ENCODE results near the gene DNM3. TPM values are rescaled to one million over a fixed set of nuclear protein-coding genes. Genes with fewer than 3 reads are reported as not detected.

Gene DNM3
- total RNA-seq, 8 experiments from 2014 or later, result 6.1 to 29.1 (median 13.5) TPM

DNA sequence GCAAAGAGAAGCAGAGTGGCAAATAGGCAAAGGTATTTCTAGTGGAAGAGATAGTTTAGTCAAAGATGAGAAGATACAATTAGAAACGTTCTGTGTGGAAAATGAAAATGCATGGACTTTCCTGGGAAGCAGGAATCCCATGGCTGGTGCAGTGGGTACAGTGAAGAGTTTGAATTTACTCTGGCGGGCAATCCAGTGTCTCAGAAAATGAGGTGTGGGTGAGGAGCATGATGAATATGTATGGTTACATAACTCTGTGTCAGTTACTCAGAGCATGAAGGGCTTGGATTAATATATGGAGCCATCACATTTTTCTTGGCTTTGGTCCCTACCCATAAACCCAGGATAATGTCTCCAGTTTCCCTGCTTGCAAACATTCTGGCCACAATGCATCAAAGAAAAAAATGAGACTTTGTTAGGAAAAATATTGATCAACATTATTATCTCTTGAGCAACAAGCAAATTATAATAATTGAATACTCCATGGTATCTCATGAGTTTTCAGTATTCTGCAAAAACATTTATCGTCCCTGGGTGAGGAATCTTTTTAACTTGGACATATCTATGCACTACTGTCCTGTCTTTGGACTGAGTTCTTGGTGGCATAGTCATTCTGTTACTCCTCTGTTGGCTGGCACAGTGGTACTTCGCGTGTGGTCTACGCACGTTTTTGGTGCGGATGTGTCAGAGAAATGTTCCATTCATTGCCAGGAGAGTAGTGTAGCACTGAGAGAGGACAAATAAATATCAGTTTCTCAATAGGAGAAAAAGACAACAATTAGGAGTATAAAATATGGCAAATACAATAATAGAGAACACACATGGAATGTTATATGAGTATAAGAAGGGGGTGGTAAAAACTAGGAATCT is 405.5 kb downstream of the DNM3 start:
- no peaks in the 10 kb centered on the region for H3K4me1 ChIP-seq (replicated peaks in 1 of 2)
- no peak overlapping the region for H3K27ac ChIP-seq
- 65 to 100% (median 89%) methylated on average over 2 to 8 of the region's 8 CpGs for WGBS, 10 experiments
- no peak overlapping the region for H3K4me3 ChIP-seq
- ATAC-seq (replicated peaks in 6 of 8), result no peak
- in situ Hi-C loops (cut with MboI; ENCODE audit: low pct_unique_long_range_greater_than_20kb in 2 of 9, low sequenced_read_pairs in 9 of 9, unreplicated experiment in 9 of 9), result no loop called here

- Histone ChIP-seq H3K27ac (no peak overlapping the region), H3K4me1 (replicated peaks in 1 of 2) (no peaks in the 10 kb centered on the region), H3K4me3 (no peak overlapping the region)
- whole genome bisulfite sequencing, 10 experiments, result 20 to 100% (median 83%) methylated on average over 1 of the region's 1 CpG; no CpG with 5 or more reads in 1 of the 10 experiments
- in situ Hi-C loops (cut with MboI; ENCODE audit: low pct_unique_long_range_greater_than_20kb in 2 of 9, low sequenced_read_pairs in 9 of 9, unreplicated experiment in 9 of 9), result no loop called here
- no peak for ATAC-seq (replicated peaks in 6 of 8)
Measured at GRCh38 chr1:172251486-172251885, 410.2 kb downstream of the DNM3 start.

DNA sequence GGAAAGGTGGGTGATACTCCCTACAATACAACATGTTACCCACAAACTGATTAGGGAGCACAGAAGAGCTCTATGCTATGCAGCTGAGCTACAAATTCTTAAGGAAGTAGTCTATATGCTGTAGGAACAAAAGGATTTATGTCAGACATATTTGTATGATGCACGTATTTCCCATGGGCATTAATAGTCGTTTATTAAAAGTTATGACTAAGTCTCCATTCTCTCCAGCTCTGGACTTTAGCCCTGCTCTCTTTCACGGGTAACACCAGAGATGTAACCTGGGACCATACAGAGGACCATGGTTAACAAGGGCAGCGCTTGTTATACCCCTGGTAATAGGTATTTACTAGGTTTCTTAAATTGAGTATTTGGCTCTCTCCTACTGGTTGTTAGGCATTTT is 411.0 kb downstream of the DNM3 start:
- Histone ChIP-seq H3K27ac (no peak overlapping the region), H3K4me1 (replicated peaks in 1 of 2) (no peaks in the 10 kb centered on the region), H3K4me3 (no peak overlapping the region)
- in situ Hi-C loops (cut with MboI; ENCODE audit: low pct_unique_long_range_greater_than_20kb in 2 of 9, low sequenced_read_pairs in 9 of 9, unreplicated experiment in 9 of 9), result no loop called here
- ATAC-seq (replicated peaks in 6 of 8), result no peak
- WGBS, 10 experiments, result 50 to 100% (median 61%) methylated on average over 1 to 3 of the region's 4 CpGs; no CpG with 5 or more reads in 3 of the 10 experiments

- in situ Hi-C loops (cut with MboI; ENCODE audit: low pct_unique_long_range_greater_than_20kb in 2 of 9, low sequenced_read_pairs in 9 of 9, unreplicated experiment in 9 of 9), result no loop called here
Measured at GRCh38 chr1:172252958-172253357, 411.7 kb downstream of the DNM3 start.

GRCh38 chr1:172254521-172255222 is 413.4 kb downstream of the DNM3 start:
- Histone ChIP-seq H3K4me3 (no peak overlapping the region), H3K4me1 (replicated peaks in 1 of 2) (no peaks in the 10 kb centered on the region), H3K27ac (no peak overlapping the region)
- peak in 2 of 8 experiments; percentile 84 for ATAC-seq (replicated peaks in 6 of 8)
- WGBS, 10 experiments, result 33 to 87% (median 65%) methylated on average over 2 to 3 of the region's 3 CpGs
- in situ Hi-C loops (cut with MboI; ENCODE audit: low pct_unique_long_range_greater_than_20kb in 2 of 9, low sequenced_read_pairs in 9 of 9, unreplicated experiment in 9 of 9), result no loop called here

More at GRCh38 chr1:172252958-172253357, 411.7 kb downstream of the DNM3 start:
- Histone ChIP-seq H3K4me3 (no peak overlapping the region), H3K4me1 (replicated peaks in 1 of 2) (no peaks in the 10 kb centered on the region), H3K27ac (no peak overlapping the region)
- WGBS, 10 experiments, result 44 to 100% (median 92%) methylated on average over 1 to 2 of the region's 2 CpGs; no CpG with 5 or more reads in 2 of the 10 experiments
- no peak for ATAC-seq (replicated peaks in 6 of 8)

DNA sequence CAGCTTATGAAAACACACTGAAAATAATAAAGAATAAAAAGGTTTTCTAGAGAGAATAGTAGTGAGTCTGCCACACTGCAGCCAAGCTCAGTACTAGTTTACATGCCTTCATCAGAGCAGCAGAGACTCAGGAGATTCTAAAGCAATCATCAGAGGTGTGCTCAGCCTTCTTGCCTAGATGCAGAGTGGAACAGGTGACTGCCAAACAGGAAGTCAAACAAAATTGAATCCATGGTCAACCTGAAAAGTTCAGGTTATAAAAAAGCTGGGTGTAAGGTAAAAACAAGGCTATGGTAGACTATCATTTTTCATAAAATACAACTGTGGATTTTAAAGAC is 413.9 kb downstream of the DNM3 start:
- H3K4me3 ChIP-seq, result no peak overlapping the region
- in situ Hi-C loops (cut with MboI; ENCODE audit: low pct_unique_long_range_greater_than_20kb in 2 of 9, low sequenced_read_pairs in 9 of 9, unreplicated experiment in 9 of 9), result no loop called here
- peak in 2 of 8 experiments; percentile 20 to 40 for ATAC-seq (replicated peaks in 6 of 8)
- H3K27ac ChIP-seq, result no peak overlapping the region
- no peaks in the 10 kb centered on the region for H3K4me1 ChIP-seq (replicated peaks in 1 of 2)

DNA sequence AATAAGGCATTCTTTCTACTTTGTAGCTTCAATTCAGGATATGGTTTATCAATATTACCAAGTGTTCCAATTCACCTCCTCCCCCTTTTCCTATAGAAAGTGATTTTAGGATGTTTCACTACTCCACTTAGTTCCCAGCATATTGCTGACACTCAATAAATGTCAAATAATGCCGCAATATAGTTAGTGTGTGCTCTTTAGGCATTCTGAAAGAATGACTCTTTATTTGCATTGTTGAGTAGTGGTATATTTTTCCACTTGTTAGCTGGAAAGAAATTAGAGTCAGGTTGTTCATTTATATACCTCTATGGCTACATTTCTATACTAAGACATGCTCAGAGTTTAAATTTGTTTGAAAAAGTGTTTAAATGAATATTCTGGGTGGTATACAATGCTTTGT is 424.6 kb downstream of the DNM3 start:
- no peak for ATAC-seq (replicated peaks in 6 of 8)
- Histone ChIP-seq H3K27ac (no peak overlapping the region), H3K4me1 (replicated peaks in 1 of 2) (peaks cover 0 to 3% of the 10 kb centered on the region in 2 donors), H3K4me3 (no peak overlapping the region)
- WGBS, 10 experiments, result 88 to 100% (median 100%) methylated on average over 1 of the region's 1 CpG; no CpG with 5 or more reads in 3 of the 10 experiments
- in situ Hi-C loops (cut with MboI; ENCODE audit: low pct_unique_long_range_greater_than_20kb in 2 of 9, low sequenced_read_pairs in 9 of 9, unreplicated experiment in 9 of 9), result no loop called here

DNA sequence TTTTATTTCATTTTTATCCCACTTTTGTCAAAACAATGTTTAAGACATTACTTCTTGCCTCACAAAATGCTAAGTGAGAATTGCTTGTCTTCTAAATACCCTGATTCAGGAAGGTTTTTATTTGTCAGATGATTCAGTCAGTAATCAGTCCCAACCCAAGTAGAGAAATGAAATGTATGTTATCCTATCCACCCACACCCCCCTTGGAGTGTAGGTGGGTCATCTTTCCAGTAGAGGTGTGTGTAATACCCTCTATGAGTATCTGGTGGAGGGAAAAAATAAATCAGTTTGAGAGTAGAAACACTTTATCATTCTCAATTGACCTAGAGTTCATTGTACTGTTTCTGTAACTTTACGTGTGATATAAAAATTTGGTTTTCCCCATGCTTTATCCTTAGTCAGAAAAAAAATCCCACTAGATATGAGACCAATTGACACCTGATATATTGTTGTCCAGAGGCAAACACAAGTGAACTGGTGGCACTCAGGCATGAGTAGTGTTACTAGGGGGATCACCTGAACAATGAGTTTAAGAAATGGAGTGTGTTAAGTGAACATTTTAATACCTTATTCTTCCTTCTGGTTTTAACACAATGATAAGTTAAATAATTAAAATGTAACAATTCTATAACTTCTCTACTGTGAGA is 425.4 kb downstream of the DNM3 start:
- Histone ChIP-seq H3K4me1 (replicated peaks in 1 of 2) (peaks cover 0 to 3% of the 10 kb centered on the region in 2 donors), H3K4me3 (no peak overlapping the region), H3K27ac (no peak overlapping the region)
- WGBS, 10 experiments, result 75 to 100% (median 100%) methylated on average over 1 of the region's 1 CpG; no CpG with 5 or more reads in 3 of the 10 experiments
- no peak for ATAC-seq (replicated peaks in 6 of 8)
- in situ Hi-C loops (cut with MboI; ENCODE audit: low pct_unique_long_range_greater_than_20kb in 2 of 9, low sequenced_read_pairs in 9 of 9, unreplicated experiment in 9 of 9), result no loop called here

DNA sequence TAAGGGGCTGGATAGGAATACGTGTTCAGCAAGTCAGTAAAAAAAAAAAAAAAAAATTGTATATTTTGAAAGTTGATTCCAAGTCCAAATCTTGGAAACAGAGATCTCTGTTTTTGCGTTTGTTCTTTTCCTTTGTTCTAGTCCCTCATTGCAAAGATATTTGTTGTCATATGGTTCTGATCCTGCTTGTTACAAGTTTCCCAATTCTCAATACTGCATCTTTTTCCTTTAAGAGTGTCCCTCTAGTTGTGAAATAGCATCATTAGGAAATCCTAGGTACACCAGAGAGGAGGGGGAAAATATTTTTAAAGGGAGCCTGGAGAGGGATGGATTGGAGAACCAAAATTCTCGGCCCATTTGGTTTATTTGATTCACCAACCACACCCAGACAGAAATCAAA is 426.9 kb downstream of the DNM3 start:
- in situ Hi-C loops (cut with MboI; ENCODE audit: low pct_unique_long_range_greater_than_20kb in 2 of 9, low sequenced_read_pairs in 9 of 9, unreplicated experiment in 9 of 9), result no loop called here
- Histone ChIP-seq H3K4me3 (no peak overlapping the region), H3K27ac (no peak overlapping the region), H3K4me1 (replicated peaks in 1 of 2) (peaks cover 0 to 3% of the 10 kb centered on the region in 2 donors)
- ATAC-seq (replicated peaks in 6 of 8), result no peak
- WGBS, 10 experiments, result 16 to 100% (median 91%) methylated on average over 1 to 3 of the region's 3 CpGs

DNA sequence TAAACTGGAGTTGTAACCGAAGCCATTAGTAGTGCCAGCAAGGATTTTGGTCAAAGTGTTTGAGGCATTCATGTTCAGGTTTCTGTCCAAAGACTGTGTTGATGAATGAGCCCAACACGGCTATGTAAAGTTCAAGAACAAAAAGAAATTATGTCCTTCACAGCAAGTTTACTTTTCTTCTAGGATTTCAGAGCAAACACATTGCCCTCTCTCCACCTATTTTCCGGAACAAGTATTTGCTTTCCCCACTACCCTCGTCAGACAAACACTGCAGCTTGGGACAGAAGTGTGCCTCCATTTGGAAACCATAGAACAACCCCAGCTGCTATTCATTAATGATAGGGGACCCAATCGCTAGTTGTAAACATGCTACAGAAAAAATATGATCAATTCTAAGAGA is 427.8 kb downstream of the DNM3 start:
- WGBS, 10 experiments, result 17 to 84% (median 66%) methylated on average over 1 to 5 of the region's 5 CpGs
- H3K4me1 ChIP-seq (replicated peaks in 1 of 2), result peaks cover 0 to 2% of the 10 kb centered on the region in 2 donors
- in situ Hi-C loops (cut with MboI; ENCODE audit: low pct_unique_long_range_greater_than_20kb in 2 of 9, low sequenced_read_pairs in 9 of 9, unreplicated experiment in 9 of 9), result no loop called here
- peak in 1 of 8 experiments; percentile 86 for ATAC-seq (replicated peaks in 6 of 8)
- H3K4me3 ChIP-seq, result no peak overlapping the region
- no peak overlapping the region for H3K27ac ChIP-seq

GRCh38 chr1:172269644-172270043 is 428.3 kb downstream of the DNM3 start:
- peak in 1 of 8 experiments; percentile 66 for ATAC-seq (replicated peaks in 6 of 8)
- Histone ChIP-seq H3K27ac (no peak overlapping the region), H3K4me3 (no peak overlapping the region), H3K4me1 (replicated peaks in 1 of 2) (no peaks in the 10 kb centered on the region)
- 50 to 100% (median 84%) methylated on average over 1 to 3 of the region's 3 CpGs for WGBS, 10 experiments
- in situ Hi-C loops (cut with MboI; ENCODE audit: low pct_unique_long_range_greater_than_20kb in 2 of 9, low sequenced_read_pairs in 9 of 9, unreplicated experiment in 9 of 9), result no loop called here

DNA sequence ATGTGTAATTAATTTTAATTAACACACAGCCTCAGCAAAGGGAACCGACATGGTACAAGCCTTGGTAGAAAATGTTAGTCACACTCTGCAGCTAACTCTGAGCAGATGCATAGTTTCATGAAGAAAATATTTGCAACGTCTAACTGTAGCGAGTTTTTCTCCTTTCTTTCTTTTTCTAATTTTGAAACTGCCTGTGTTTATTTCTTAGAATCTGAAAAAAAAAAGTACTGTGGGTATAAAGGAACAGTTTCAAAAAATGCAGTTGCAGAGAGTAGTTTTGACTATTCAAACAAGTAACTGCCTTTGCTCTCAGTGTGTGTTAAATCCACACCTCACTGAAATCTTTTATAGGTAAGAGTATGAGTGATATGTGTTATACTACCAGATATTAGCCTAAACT is 429.3 kb downstream of the DNM3 start:
- 3 to 79% (median 45%) methylated on average over 1 to 3 of the region's 3 CpGs for WGBS, 10 experiments
- Histone ChIP-seq H3K4me1 (replicated peaks in 1 of 2) (no peaks in the 10 kb centered on the region), H3K4me3 (no peak overlapping the region), H3K27ac (no peak overlapping the region)
- in situ Hi-C loops (cut with MboI; ENCODE audit: low pct_unique_long_range_greater_than_20kb in 2 of 9, low sequenced_read_pairs in 9 of 9, unreplicated experiment in 9 of 9), result no loop called here
- peak in 1 of 8 experiments; percentile 31 for ATAC-seq (replicated peaks in 6 of 8)

DNA sequence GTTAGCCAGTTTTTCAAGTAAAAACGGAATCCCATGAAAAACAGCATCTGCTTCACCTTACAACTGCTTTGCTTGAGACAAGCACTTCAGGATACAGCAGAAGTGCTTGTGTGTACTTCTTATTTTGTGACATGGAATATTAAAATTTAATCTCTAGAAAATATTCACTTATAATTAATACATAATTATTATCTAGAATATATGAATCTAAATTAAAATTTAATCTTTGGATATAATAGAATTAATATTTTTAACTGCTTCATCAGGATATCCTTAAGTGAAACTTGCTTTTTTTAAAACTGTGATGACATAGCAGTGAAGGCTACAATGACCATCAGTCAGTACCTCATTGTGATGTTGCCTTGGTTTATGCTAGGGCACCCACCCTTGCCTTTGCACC is 430.8 kb downstream of the DNM3 start:
- Histone ChIP-seq H3K27ac (no peak overlapping the region), H3K4me1 (replicated peaks in 1 of 2) (no peaks in the 10 kb centered on the region), H3K4me3 (no peak overlapping the region)
- 13 to 91% (median 43%) methylated on average over 1 of the region's 1 CpG; no CpG with 5 or more reads in 3 of the 10 experiments for WGBS, 10 experiments
- in situ Hi-C loops (cut with MboI; ENCODE audit: low pct_unique_long_range_greater_than_20kb in 2 of 9, low sequenced_read_pairs in 9 of 9, unreplicated experiment in 9 of 9), result no loop called here
- ATAC-seq (replicated peaks in 6 of 8), result no peak

Measured in motor neuron (in vitro differentiated cells).